NCI-H2227 (cell line): ENCODE measurements around the gene GOSR1.
"Not testable (repeated sequence)": the region's sequence is repeated elsewhere in the genome, so short reads cannot be mapped to it uniquely, and the experiment has no call there.

Experiments used
- DNase-seq: peaks from one replicate; lab custom pipeline; 2025; ENCODE audit not compliant: unreplicated experiment; lab: John Stamatoyannopoulos, UW

The GOSR1 gene

GRCh38 chr17:30573603-30574175 is 96.5 kb downstream of the GOSR1 start:
- no peak for DNase-seq

- not testable (repeated sequence) for DNase-seq
These were observed 97.1 kb downstream of the GOSR1 start for GRCh38 chr17:30574309-30574708.

GRCh38 chr17:30574806-30575205 is 97.6 kb downstream of the GOSR1 start:
- not testable (repeated sequence) for DNase-seq

- DNase-seq: not testable (repeated sequence)
These were observed 98.6 kb downstream of the GOSR1 start for GRCh38 chr17:30575648-30576325.

GRCh38 chr17:30576326-30576861 is 99.2 kb downstream of the GOSR1 start:
- DNase-seq: no peak
